ENCODE measurements around the gene FBXL4. TPM values are rescaled to one million over a fixed set of nuclear protein-coding genes. Genes with fewer than 3 reads are reported as not detected.

FBXL4 gene
- polyA plus RNA-seq, 1 donor from 2014 or later, result 9.7 TPM

GRCh38 chr6:98971303-98971702, 23.6 kb upstream of the FBXL4 start:
- Histone ChIP-seq H3K9me2 (ENCODE audit: insufficient read depth, low read length) (no peaks in the 10 kb centered on the region), H2AFZ (ENCODE audit: low read depth, low read length) (no peak overlapping the region), H3K27ac (ENCODE audit: low read length) (no peak overlapping the region), H3K79me2 (replicated peaks; ENCODE audit: insufficient read depth, low read length) (no peaks in the 10 kb centered on the region), H3K9ac (ENCODE audit: low read length) (no peak overlapping the region), H3K36me3 (ENCODE audit: insufficient read depth, low read length) (no peaks in the 10 kb centered on the region), H3F3A (ENCODE audit: insufficient read depth, low read length, poor library complexity, severe bottlenecking) (no peaks in the 10 kb centered on the region), H3K27me3 (ENCODE audit: insufficient read depth, low read depth, low read length) (no peaks in the 10 kb centered on the region), H3K4me2 (ENCODE audit: low read length) (no peak overlapping the region), H4K20me1 (ENCODE audit: insufficient read depth) (no peaks in the 10 kb centered on the region), H3K9me3 (ENCODE audit: low read length) (no peaks in the 10 kb centered on the region), H3K4me3 (ENCODE audit: low read length) (no peak overlapping the region)
- no peak for TF ChIP-seq MXI1 (conservative IDR thresholded peaks at IDR 0.05; ENCODE audit: poor library complexity, severe bottlenecking)
- TF ChIP-seq CTCF (IDR thresholded peaks at IDR 0.05; ENCODE audit: poor library complexity, severe bottlenecking), result no peak

DNA sequence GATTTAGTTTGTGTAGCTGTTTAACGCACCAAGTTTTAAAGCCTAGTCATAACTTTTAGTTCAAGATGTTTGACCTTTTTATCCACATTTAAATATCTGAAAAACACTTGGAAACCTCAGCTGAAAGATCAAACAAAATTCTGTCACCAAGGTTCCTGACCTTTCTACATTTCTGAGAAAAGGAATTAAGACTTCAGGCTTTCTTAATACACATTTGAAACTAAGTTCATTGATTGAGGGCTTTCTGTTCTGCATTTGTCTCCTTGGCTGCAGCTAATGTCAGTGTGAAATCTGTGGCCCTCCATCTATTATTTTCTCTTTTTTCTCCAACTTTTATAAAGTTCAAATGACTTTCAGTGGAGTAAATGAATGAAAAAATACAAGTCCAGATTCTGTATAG, 22.7 kb upstream of the FBXL4 start:
- Histone ChIP-seq H3K27me3 (ENCODE audit: insufficient read depth, low read depth, low read length) (no peaks in the 10 kb centered on the region), H3K4me2 (ENCODE audit: low read length) (no peak overlapping the region), H4K20me1 (ENCODE audit: insufficient read depth) (no peaks in the 10 kb centered on the region), H3K79me2 (replicated peaks; ENCODE audit: insufficient read depth, low read length) (no peaks in the 10 kb centered on the region), H3K9ac (ENCODE audit: low read length) (no peak overlapping the region), H3K36me3 (ENCODE audit: insufficient read depth, low read length) (no peaks in the 10 kb centered on the region), H3K27ac (ENCODE audit: low read length) (no peak overlapping the region), H2AFZ (ENCODE audit: low read depth, low read length) (no peak overlapping the region), H3F3A (ENCODE audit: insufficient read depth, low read length, poor library complexity, severe bottlenecking) (no peaks in the 10 kb centered on the region), H3K4me3 (ENCODE audit: low read length) (no peak overlapping the region), H3K9me3 (ENCODE audit: low read length) (no peaks in the 10 kb centered on the region), H3K9me2 (ENCODE audit: insufficient read depth, low read length) (no peaks in the 10 kb centered on the region)
- TF ChIP-seq CTCF (IDR thresholded peaks at IDR 0.05; ENCODE audit: poor library complexity, severe bottlenecking) (no peak), RAD21 (conservative IDR thresholded peaks at IDR 0.05) (no peak), POLR2AphosphoS5 (IDR thresholded peaks at IDR 0.05) (no peak), EZH2 (IDR thresholded peaks at IDR 0.05; ENCODE audit: borderline replicate concordance, insufficient read depth, low read length, poor library complexity, severe bottlenecking) (no peak), EP300 (conservative IDR thresholded peaks at IDR 0.05; ENCODE audit: poor library complexity, severe bottlenecking) (no peak), MXI1 (conservative IDR thresholded peaks at IDR 0.05; ENCODE audit: poor library complexity, severe bottlenecking) (no peak), TAF1 (IDR thresholded peaks at IDR 0.05; ENCODE audit: low read depth) (no peak), SMC3 (conservative IDR thresholded peaks at IDR 0.05; ENCODE audit: poor library complexity) (no peak)
- TF ChIP-seq, protein P1, sequence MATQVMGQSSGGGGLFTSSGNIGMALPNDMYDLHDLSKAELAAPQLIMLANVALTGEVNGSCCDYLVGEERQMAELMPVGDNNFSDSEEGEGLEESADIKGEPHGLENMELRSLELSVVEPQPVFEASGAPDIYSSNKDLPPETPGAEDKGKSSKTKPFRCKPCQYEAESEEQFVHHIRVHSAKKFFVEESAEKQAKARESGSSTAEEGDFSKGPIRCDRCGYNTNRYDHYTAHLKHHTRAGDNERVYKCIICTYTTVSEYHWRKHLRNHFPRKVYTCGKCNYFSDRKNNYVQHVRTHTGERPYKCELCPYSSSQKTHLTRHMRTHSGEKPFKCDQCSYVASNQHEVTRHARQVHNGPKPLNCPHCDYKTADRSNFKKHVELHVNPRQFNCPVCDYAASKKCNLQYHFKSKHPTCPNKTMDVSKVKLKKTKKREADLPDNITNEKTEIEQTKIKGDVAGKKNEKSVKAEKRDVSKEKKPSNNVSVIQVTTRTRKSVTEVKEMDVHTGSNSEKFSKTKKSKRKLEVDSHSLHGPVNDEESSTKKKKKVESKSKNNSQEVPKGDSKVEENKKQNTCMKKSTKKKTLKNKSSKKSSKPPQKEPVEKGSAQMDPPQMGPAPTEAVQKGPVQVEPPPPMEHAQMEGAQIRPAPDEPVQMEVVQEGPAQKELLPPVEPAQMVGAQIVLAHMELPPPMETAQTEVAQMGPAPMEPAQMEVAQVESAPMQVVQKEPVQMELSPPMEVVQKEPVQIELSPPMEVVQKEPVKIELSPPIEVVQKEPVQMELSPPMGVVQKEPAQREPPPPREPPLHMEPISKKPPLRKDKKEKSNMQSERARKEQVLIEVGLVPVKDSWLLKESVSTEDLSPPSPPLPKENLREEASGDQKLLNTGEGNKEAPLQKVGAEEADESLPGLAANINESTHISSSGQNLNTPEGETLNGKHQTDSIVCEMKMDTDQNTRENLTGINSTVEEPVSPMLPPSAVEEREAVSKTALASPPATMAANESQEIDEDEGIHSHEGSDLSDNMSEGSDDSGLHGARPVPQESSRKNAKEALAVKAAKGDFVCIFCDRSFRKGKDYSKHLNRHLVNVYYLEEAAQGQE (IDR thresholded peaks at IDR 0.05; ENCODE audit: borderline replicate concordance), result no peak
